ENCODE results near the gene HIPK2. TPM values are rescaled to one million over a fixed set of nuclear protein-coding genes. Genes with fewer than 3 reads are reported as not detected.
"Not testable (repeated sequence)": the region's sequence is repeated elsewhere in the genome, so short reads cannot be mapped to it uniquely, and the experiment has no call there.

The HIPK2 gene
- polyA plus RNA-seq, 2 donors: 4.2 to 7.8 TPM

DNA sequence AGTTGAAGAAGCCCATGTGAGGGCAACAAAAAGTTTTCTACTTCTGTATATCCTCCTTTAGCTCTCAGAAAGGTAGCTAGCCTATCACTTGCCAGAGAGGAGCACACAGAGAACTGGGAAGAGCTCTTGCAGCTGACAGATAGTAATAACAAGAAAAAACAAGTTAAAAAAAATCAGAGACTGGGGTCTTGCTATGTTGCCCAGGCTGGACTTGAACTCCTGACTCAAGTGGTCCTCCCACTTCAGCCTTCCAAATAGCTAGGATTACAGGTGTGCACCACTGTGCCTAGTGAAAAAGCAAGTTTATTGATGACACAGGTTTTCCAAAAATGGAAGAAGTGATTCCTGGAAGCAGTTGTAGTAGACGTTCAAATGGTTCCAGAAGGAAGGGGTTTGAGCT is 160.7 kb downstream of the HIPK2 start:
- Histone ChIP-seq H3K36me3 (ENCODE audit: control insufficient read depth in 2 of 2, insufficient read depth in 2 of 2, low read length in 1 of 2) (peaks cover 17 to 23% of the 10 kb centered on the region in 2 donors), H3K9me3 (ENCODE audit: control insufficient read depth in 2 of 2, insufficient read depth in 1 of 2, low read depth in 1 of 2, low read length in 1 of 2) (no peaks in the 10 kb centered on the region), H3K4me1 (ENCODE audit: control insufficient read depth in 2 of 2, insufficient read depth in 2 of 2, low read length in 1 of 2) (no peaks in the 10 kb centered on the region), H3K4me3 (ENCODE audit: low read depth in 1 of 2, low read length in 2 of 2) (no peak overlapping the region), H3K27ac (ENCODE audit: low read depth in 2 of 2, low read length in 1 of 2) (no peak overlapping the region), H3K27me3 (ENCODE audit: control insufficient read depth in 1 of 2, insufficient read depth in 2 of 2, low read length in 2 of 2) (no peaks in the 10 kb centered on the region)
- WGBS, 2 donors: 79 to 85% methylated on average over 1 of the region's 1 CpG

GRCh38 chr7:139614886-139615285 is 162.9 kb downstream of the HIPK2 start:
- no peak overlapping the region for H3K4me3 ChIP-seq (ENCODE audit: low read depth in 1 of 2, low read length in 2 of 2)
- no peaks in the 10 kb centered on the region for H3K4me1 ChIP-seq (ENCODE audit: control insufficient read depth in 2 of 2, insufficient read depth in 2 of 2, low read length in 1 of 2)
- H3K27me3 ChIP-seq (ENCODE audit: control insufficient read depth in 1 of 2, insufficient read depth in 2 of 2, low read length in 2 of 2): no peaks in the 10 kb centered on the region
- peaks cover 16 to 26% of the 10 kb centered on the region in 2 donors for H3K36me3 ChIP-seq (ENCODE audit: control insufficient read depth in 2 of 2, insufficient read depth in 2 of 2, low read length in 1 of 2)
- H3K27ac ChIP-seq (ENCODE audit: low read depth in 2 of 2, low read length in 1 of 2): no peak overlapping the region
- 85 to 91% methylated on average over 5 of the region's 5 CpGs for WGBS, 2 donors
- H3K9me3 ChIP-seq (ENCODE audit: control insufficient read depth in 2 of 2, insufficient read depth in 1 of 2, low read depth in 1 of 2, low read length in 1 of 2): no peaks in the 10 kb centered on the region

- Histone ChIP-seq H3K4me3 (ENCODE audit: low read depth in 1 of 2, low read length in 2 of 2) (no peak overlapping the region), H3K27me3 (ENCODE audit: control insufficient read depth in 1 of 2, insufficient read depth in 2 of 2, low read length in 2 of 2) (no peaks in the 10 kb centered on the region), H3K4me1 (ENCODE audit: control insufficient read depth in 2 of 2, insufficient read depth in 2 of 2, low read length in 1 of 2) (no peaks in the 10 kb centered on the region), H3K36me3 (ENCODE audit: control insufficient read depth in 2 of 2, insufficient read depth in 2 of 2, low read length in 1 of 2) (peaks cover 16 to 28% of the 10 kb centered on the region in 2 donors), H3K27ac (ENCODE audit: low read depth in 2 of 2, low read length in 1 of 2) (no peak overlapping the region), H3K9me3 (ENCODE audit: control insufficient read depth in 2 of 2, insufficient read depth in 1 of 2, low read depth in 1 of 2, low read length in 1 of 2) (no peaks in the 10 kb centered on the region)
- WGBS, 2 donors: 89 to 92% methylated on average over 10 of the region's 10 CpGs
Observed at GRCh38 chr7:139613971-139614411, 163.8 kb downstream of the HIPK2 start.

- H3K4me1 ChIP-seq (ENCODE audit: control insufficient read depth in 2 of 2, insufficient read depth in 2 of 2, low read length in 1 of 2); H3K9me3 ChIP-seq (ENCODE audit: control insufficient read depth in 2 of 2, insufficient read depth in 1 of 2, low read depth in 1 of 2, low read length in 1 of 2); H3K4me3 ChIP-seq (ENCODE audit: low read depth in 1 of 2, low read length in 2 of 2); H3K27ac ChIP-seq (ENCODE audit: low read depth in 2 of 2, low read length in 1 of 2); H3K27me3 ChIP-seq (ENCODE audit: control insufficient read depth in 1 of 2, insufficient read depth in 2 of 2, low read length in 2 of 2): not testable (repeated sequence)
- H3K36me3 ChIP-seq (ENCODE audit: control insufficient read depth in 2 of 2, insufficient read depth in 2 of 2, low read length in 1 of 2): peaks cover 18 to 21% of the 10 kb centered on the region in 2 donors
- 97% methylated on average over 2 of the region's 2 CpGs for WGBS, 2 donors
Observed at GRCh38 chr7:139611556-139611955, 166.2 kb downstream of the HIPK2 start.

GRCh38 chr7:139610595-139610994 is 167.2 kb downstream of the HIPK2 start:
- H3K4me1 ChIP-seq (ENCODE audit: control insufficient read depth in 2 of 2, insufficient read depth in 2 of 2, low read length in 1 of 2): no peaks in the 10 kb centered on the region
- H3K27ac ChIP-seq (ENCODE audit: low read depth in 2 of 2, low read length in 1 of 2): no peak overlapping the region
- no peaks in the 10 kb centered on the region for H3K9me3 ChIP-seq (ENCODE audit: control insufficient read depth in 2 of 2, insufficient read depth in 1 of 2, low read depth in 1 of 2, low read length in 1 of 2)
- WGBS, 2 donors: 91 to 93% methylated on average over 5 of the region's 5 CpGs
- H3K36me3 ChIP-seq (ENCODE audit: control insufficient read depth in 2 of 2, insufficient read depth in 2 of 2, low read length in 1 of 2): peaks cover 14 to 21% of the 10 kb centered on the region in 2 donors
- no peaks in the 10 kb centered on the region for H3K27me3 ChIP-seq (ENCODE audit: control insufficient read depth in 1 of 2, insufficient read depth in 2 of 2, low read length in 2 of 2)
- H3K4me3 ChIP-seq (ENCODE audit: low read depth in 1 of 2, low read length in 2 of 2): no peak overlapping the region

- H3K27ac ChIP-seq (ENCODE audit: low read depth in 2 of 2, low read length in 1 of 2): no peak overlapping the region
- WGBS, 2 donors: 67 to 81% methylated on average over 5 of the region's 5 CpGs
- H3K9me3 ChIP-seq (ENCODE audit: control insufficient read depth in 2 of 2, insufficient read depth in 1 of 2, low read depth in 1 of 2, low read length in 1 of 2): no peaks in the 10 kb centered on the region
- no peak overlapping the region for H3K4me3 ChIP-seq (ENCODE audit: low read depth in 1 of 2, low read length in 2 of 2)
- no peaks in the 10 kb centered on the region for H3K27me3 ChIP-seq (ENCODE audit: control insufficient read depth in 1 of 2, insufficient read depth in 2 of 2, low read length in 2 of 2)
- H3K4me1 ChIP-seq (ENCODE audit: control insufficient read depth in 2 of 2, insufficient read depth in 2 of 2, low read length in 1 of 2): no peaks in the 10 kb centered on the region
- peaks cover 12 to 19% of the 10 kb centered on the region in 2 donors for H3K36me3 ChIP-seq (ENCODE audit: control insufficient read depth in 2 of 2, insufficient read depth in 2 of 2, low read length in 1 of 2)
Observed at GRCh38 chr7:139603896-139604295, 173.9 kb downstream of the HIPK2 start.

- Histone ChIP-seq H3K27me3 (ENCODE audit: control insufficient read depth in 1 of 2, insufficient read depth in 2 of 2, low read length in 2 of 2) (no peaks in the 10 kb centered on the region), H3K9me3 (ENCODE audit: control insufficient read depth in 2 of 2, insufficient read depth in 1 of 2, low read depth in 1 of 2, low read length in 1 of 2) (no peaks in the 10 kb centered on the region), H3K36me3 (ENCODE audit: control insufficient read depth in 2 of 2, insufficient read depth in 2 of 2, low read length in 1 of 2) (peaks cover 9 to 19% of the 10 kb centered on the region in 2 donors), H3K4me3 (ENCODE audit: low read depth in 1 of 2, low read length in 2 of 2) (no peak overlapping the region), H3K27ac (ENCODE audit: low read depth in 2 of 2, low read length in 1 of 2) (no peak overlapping the region), H3K4me1 (ENCODE audit: control insufficient read depth in 2 of 2, insufficient read depth in 2 of 2, low read length in 1 of 2) (no peaks in the 10 kb centered on the region)
- WGBS, 2 donors: 68 to 91% methylated on average over 5 of the region's 5 CpGs
Observed at GRCh38 chr7:139603282-139603681, 174.5 kb downstream of the HIPK2 start.

DNA sequence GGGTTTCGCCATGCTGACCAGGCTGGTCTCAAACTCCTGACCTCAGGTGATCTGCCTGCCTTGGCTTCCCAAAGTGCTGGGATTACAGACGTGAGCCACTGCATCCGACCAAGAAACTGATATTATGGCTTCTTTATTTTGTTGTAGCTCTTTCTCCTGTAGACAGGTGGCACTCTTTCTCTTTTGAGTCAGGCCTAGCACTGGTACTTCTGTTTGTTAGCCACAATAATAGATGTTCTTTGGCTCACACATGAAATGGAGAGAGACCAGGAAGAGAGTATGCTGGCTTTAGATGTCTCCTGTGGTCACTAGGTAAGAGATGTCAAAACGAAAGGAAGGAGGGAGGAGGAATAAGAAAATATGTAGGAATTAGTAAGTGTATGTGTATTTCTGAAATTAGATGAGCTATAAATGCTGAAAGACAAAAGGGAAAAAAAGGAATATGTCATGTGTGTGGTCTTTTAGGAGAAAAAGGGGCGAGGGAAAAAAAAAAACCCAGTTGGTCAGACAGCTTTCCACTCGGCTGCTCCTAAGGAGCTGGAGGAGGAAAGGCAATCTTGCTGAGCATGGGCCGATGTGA is 175.6 kb downstream of the HIPK2 start:
- WGBS, 2 donors: 78 to 83% methylated on average over 7 of the region's 7 CpGs
- peaks cover 9 to 19% of the 10 kb centered on the region in 2 donors for H3K36me3 ChIP-seq (ENCODE audit: control insufficient read depth in 2 of 2, insufficient read depth in 2 of 2, low read length in 1 of 2)

DNA sequence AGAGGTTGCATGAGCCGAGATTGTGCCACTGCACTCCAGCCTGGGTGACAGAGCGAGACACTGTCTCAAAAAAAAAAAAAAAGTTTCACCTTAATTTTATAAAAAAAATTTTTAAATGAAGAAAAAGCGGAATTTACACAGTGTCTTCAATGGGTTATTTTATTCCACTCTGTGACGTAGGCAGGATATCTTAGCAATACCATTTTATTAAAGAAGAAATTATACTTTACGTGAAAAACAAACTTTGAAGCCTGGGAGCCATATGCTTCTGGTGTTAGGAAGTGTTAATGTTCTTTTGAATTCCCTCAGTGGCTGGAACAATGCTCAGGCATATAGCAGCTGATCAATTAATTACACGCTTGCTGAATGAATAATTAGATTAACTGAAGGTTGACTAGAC is 176.6 kb downstream of the HIPK2 start:
- no peak overlapping the region for H3K4me3 ChIP-seq (ENCODE audit: low read depth in 1 of 2, low read length in 2 of 2)
- H3K9me3 ChIP-seq (ENCODE audit: control insufficient read depth in 2 of 2, insufficient read depth in 1 of 2, low read depth in 1 of 2, low read length in 1 of 2): peaks cover 0 to 3% of the 10 kb centered on the region in 2 donors
- WGBS, 2 donors: 97% methylated on average over 6 of the region's 6 CpGs
- no peaks in the 10 kb centered on the region for H3K27me3 ChIP-seq (ENCODE audit: control insufficient read depth in 1 of 2, insufficient read depth in 2 of 2, low read length in 2 of 2)
- peaks cover 12 to 27% of the 10 kb centered on the region in 2 donors for H3K36me3 ChIP-seq (ENCODE audit: control insufficient read depth in 2 of 2, insufficient read depth in 2 of 2, low read length in 1 of 2)
- no peaks in the 10 kb centered on the region for H3K4me1 ChIP-seq (ENCODE audit: control insufficient read depth in 2 of 2, insufficient read depth in 2 of 2, low read length in 1 of 2)
- H3K27ac ChIP-seq (ENCODE audit: low read depth in 2 of 2, low read length in 1 of 2): no peak overlapping the region

More for the DNA sequence above, 175.6 kb downstream of the HIPK2 start:
- Histone ChIP-seq H3K27me3 (ENCODE audit: control insufficient read depth in 1 of 2, insufficient read depth in 2 of 2, low read length in 2 of 2) (no peaks in the 10 kb centered on the region), H3K4me1 (ENCODE audit: control insufficient read depth in 2 of 2, insufficient read depth in 2 of 2, low read length in 1 of 2) (no peaks in the 10 kb centered on the region), H3K4me3 (ENCODE audit: low read depth in 1 of 2, low read length in 2 of 2) (no peak overlapping the region), H3K27ac (ENCODE audit: low read depth in 2 of 2, low read length in 1 of 2) (no peak overlapping the region), H3K9me3 (ENCODE audit: control insufficient read depth in 2 of 2, insufficient read depth in 1 of 2, low read depth in 1 of 2, low read length in 1 of 2) (no peaks in the 10 kb centered on the region)

DNA sequence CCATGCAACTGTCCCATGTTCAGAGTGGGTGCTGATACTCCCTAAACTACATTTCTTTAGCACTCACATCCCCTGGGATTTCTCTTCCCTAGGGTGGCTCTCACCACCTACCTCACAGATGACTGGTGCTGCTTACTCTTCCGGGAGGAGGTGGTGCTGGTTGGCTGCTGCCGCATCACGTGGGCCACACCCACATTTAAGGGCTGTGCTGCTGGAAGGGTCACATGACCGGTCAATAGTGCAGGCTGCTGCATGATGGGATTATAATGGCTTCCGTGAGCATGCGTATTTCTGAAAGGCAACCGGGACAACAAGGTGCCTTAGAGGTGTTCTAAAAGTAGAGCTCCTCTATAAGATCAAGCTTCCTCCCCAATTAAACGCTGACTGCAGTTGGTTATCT is 177.5 kb downstream of the HIPK2 start:
- Histone ChIP-seq H3K4me3 (ENCODE audit: low read depth in 1 of 2, low read length in 2 of 2) (no peak overlapping the region), H3K4me1 (ENCODE audit: control insufficient read depth in 2 of 2, insufficient read depth in 2 of 2, low read length in 1 of 2) (no peaks in the 10 kb centered on the region), H3K27me3 (ENCODE audit: control insufficient read depth in 1 of 2, insufficient read depth in 2 of 2, low read length in 2 of 2) (no peaks in the 10 kb centered on the region), H3K9me3 (ENCODE audit: control insufficient read depth in 2 of 2, insufficient read depth in 1 of 2, low read depth in 1 of 2, low read length in 1 of 2) (peaks cover 0 to 3% of the 10 kb centered on the region in 2 donors), H3K27ac (ENCODE audit: low read depth in 2 of 2, low read length in 1 of 2) (no peak overlapping the region), H3K36me3 (ENCODE audit: control insufficient read depth in 2 of 2, insufficient read depth in 2 of 2, low read length in 1 of 2) (peaks cover 13 to 31% of the 10 kb centered on the region in 2 donors)
- WGBS, 2 donors: 93 to 95% methylated on average over 8 of the region's 8 CpGs

Data from esophagus (tissue), 2 donors.